Measurements from ENCODE around the gene WDR4.

WDR4 gene

GRCh38 chr21:42835611-42836401, 43.5 kb downstream of the WDR4 start:
- TF ChIP-seq CTCF (IDR thresholded peaks at IDR 0.05; ENCODE audit: low read depth, low read length, poor library complexity, severe bottlenecking) = no peak
- TF ChIP-seq EZH2phosphoT487 (IDR thresholded peaks at IDR 0.05; ENCODE audit: borderline replicate concordance, low read length) = no peak
- H4K20me1 ChIP-seq (ENCODE audit: control insufficient read depth, insufficient read depth, low read depth, low read length) = peaks cover 6% of the 10 kb centered on the region; the same call in 1 of the 2 replicates

DNA sequence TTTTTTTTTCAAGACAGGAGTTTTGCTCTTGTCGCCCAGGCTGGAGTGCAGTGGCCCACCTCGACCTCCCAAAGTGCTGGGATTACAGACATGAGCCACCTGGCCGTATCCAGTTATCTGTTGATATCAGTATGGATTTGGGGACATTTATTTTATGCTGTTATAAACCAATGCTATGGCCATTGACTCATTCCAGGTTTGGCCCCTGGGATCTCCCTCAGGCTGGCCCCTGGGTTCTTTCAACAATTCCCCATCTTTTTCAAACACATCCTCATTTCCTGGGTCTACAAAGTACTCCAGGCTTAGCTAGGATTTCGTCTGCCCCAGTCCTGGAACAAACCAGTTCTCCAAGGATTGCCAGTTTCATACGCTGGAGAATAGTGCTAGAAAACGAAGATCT, 44.1 kb downstream of the WDR4 start:
- Histone ChIP-seq H3K9me3 (ENCODE audit: control insufficient read depth, insufficient read depth, low read length) (no peaks in the 10 kb centered on the region), H3K79me2 (ENCODE audit: control insufficient read depth, low read length) (no peaks in the 10 kb centered on the region), H3K4me3 (ENCODE audit: low read length) (no peak overlapping the region), H3K9me2 (replicated peaks; ENCODE audit: control insufficient read depth, low read length) (no peaks in the 10 kb centered on the region), H3K4me1 (ENCODE audit: control insufficient read depth, low read length) (0 out of 2 replicates have a peak, but pooled peaks cover 3% of the 10 kb centered on the region), H3F3A (ENCODE audit: control insufficient read depth, insufficient read depth) (peaks cover 6% of the 10 kb centered on the region), H3K4me2 (ENCODE audit: low read length) (no peak overlapping the region), H3K27ac (ENCODE audit: low read depth, low read length) (no peak overlapping the region), H4K20me1 (ENCODE audit: control insufficient read depth, insufficient read depth, low read depth, low read length) (peaks cover under 1% of the 10 kb centered on the region; the same call in 1 of the 2 replicates), H3K27me3 (ENCODE audit: control insufficient read depth, low read length) (peaks cover 16% of the 10 kb centered on the region), H3K36me3 (ENCODE audit: control insufficient read depth, low read length) (peaks cover 11% of the 10 kb centered on the region)
- TF ChIP-seq EZH2phosphoT487 (IDR thresholded peaks at IDR 0.05; ENCODE audit: borderline replicate concordance, low read length) = no peak
- no peak for TF ChIP-seq CTCF (IDR thresholded peaks at IDR 0.05; ENCODE audit: low read depth, low read length, poor library complexity, severe bottlenecking)

More at GRCh38 chr21:42835611-42836401, 43.5 kb downstream of the WDR4 start:
- Histone ChIP-seq H3K9me3 (ENCODE audit: control insufficient read depth, insufficient read depth, low read length) (no peaks in the 10 kb centered on the region), H3K4me2 (ENCODE audit: low read length) (no peak overlapping the region), H3F3A (ENCODE audit: control insufficient read depth, insufficient read depth) (peaks cover 6% of the 10 kb centered on the region), H3K4me1 (ENCODE audit: control insufficient read depth, low read length) (0 out of 2 replicates have a peak, but pooled peaks cover 3% of the 10 kb centered on the region), H3K9me2 (replicated peaks; ENCODE audit: control insufficient read depth, low read length) (no peaks in the 10 kb centered on the region), H3K27me3 (ENCODE audit: control insufficient read depth, low read length) (peaks cover 15% of the 10 kb centered on the region), H3K36me3 (ENCODE audit: control insufficient read depth, low read length) (peaks cover 17% of the 10 kb centered on the region), H3K79me2 (ENCODE audit: control insufficient read depth, low read length) (no peaks in the 10 kb centered on the region), H3K4me3 (ENCODE audit: low read length) (no peak overlapping the region), H3K27ac (ENCODE audit: low read depth, low read length) (no peak overlapping the region)

DNA sequence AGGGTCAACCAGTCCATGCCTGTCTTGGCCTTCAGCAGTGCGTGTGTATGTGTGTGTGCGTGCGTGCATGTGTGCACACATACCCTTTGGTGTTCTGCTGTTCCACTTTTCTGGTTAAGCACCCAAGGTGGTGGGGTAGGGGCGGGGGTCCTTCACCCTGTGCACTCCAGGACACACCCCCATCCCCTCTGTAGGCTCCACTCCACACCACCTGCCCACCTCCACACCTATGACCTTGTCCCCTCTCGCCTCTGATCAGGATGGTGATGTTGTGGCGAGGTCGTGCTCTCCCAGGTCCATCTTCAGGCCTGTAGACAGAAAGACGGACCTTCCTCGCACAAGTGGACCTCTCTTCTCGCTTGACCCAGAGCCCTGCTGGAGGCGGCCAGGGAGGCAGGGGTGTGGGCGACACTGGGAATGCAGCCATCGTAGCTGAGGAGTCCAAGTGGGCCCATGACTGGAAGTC, 44.6 kb downstream of the WDR4 start:
- H3K27me3 ChIP-seq (ENCODE audit: control insufficient read depth, low read length) = peaks cover 19% of the 10 kb centered on the region
- peaks cover 6% of the 10 kb centered on the region for H3F3A ChIP-seq (ENCODE audit: control insufficient read depth, insufficient read depth)
- H3K9me2 ChIP-seq (replicated peaks; ENCODE audit: control insufficient read depth, low read length) = no peaks in the 10 kb centered on the region
- H3K4me2 ChIP-seq (ENCODE audit: low read length) = no peak overlapping the region
- H4K20me1 ChIP-seq (ENCODE audit: control insufficient read depth, insufficient read depth, low read depth, low read length) = no peaks in the 10 kb centered on the region
- no peak for TF ChIP-seq CTCF (IDR thresholded peaks at IDR 0.05; ENCODE audit: low read depth, low read length, poor library complexity, severe bottlenecking)
- TF ChIP-seq EZH2phosphoT487 (IDR thresholded peaks at IDR 0.05; ENCODE audit: borderline replicate concordance, low read length) = no peak
- no peak overlapping the region for H3K27ac ChIP-seq (ENCODE audit: low read depth, low read length)
- peaks cover 7% of the 10 kb centered on the region for H3K36me3 ChIP-seq (ENCODE audit: control insufficient read depth, low read length)
- H3K4me1 ChIP-seq (ENCODE audit: control insufficient read depth, low read length) = 0 out of 2 replicates have a peak, but pooled peaks cover 3% of the 10 kb centered on the region
- no peaks in the 10 kb centered on the region for H3K79me2 ChIP-seq (ENCODE audit: control insufficient read depth, low read length)
- no peak overlapping the region for H3K4me3 ChIP-seq (ENCODE audit: low read length)
- no peaks in the 10 kb centered on the region for H3K9me3 ChIP-seq (ENCODE audit: control insufficient read depth, insufficient read depth, low read length)
